Stimulated activated CD8-positive, alpha-beta memory T cell treated with anti-CD3 and anti-CD28 coated beads, Interleukin-4, amount 100 ng/mL, for 24 hours (primary cell): ENCODE data around the gene GAPDHS.

ENCODE experiments used
- DNase-seq: peaks from one replicate; pipeline ENCODE4 v3.0.0-alpha.2; 2020; ENCODE audit warnings: low read depth

Gene GAPDHS

GRCh38 chr19:35539850-35540249, 6.6 kb downstream of the GAPDHS start:
- DNase-seq: no peak

DNA sequence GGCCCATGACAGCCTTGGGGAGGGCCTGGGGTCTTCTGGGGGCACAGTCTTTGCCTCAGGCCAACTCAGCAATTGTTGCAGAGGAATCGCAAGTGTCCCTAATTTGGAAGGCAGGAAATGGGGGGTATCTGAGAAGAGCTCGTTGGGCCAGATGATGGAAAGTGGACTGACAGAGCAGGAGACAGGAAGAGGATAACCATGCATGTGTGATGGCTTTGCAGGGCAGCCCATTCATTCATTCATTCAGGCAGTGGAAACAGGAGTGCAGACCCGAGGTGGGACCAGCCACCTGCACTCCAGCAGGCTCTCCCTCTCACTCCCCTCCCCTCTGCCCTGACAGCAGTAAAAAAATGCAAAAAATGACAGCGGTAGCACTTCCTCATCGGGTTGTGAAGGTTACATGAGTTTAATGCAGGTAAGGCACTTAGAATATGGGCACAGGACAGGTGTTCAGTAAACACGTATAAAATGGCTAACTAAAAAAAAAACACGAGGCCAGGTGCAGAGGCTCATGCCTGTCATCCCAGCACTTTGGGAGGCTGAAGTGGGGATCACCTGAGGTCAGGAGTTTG, 7.2 kb downstream of the GAPDHS start:
- DNase-seq: no peak

DNA sequence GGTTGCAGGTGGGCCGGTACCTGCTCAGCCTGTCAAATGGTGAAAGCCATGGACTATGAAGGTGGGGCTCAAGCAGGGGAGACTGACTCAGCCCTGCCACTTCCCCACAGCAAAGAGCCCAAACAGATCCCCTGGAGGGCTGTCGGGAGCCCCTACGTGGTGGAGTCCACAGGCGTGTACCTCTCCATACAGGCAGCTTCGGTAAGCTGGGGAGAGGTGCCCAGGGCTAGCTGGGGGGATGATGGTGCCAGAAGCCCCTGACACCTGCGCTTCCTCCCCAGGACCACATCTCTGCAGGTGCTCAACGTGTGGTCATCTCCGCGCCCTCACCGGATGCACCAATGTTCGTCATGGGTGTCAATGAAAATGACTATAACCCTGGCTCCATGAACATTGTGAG, 9.0 kb downstream of the GAPDHS start:
- no peak for DNase-seq

DNA sequence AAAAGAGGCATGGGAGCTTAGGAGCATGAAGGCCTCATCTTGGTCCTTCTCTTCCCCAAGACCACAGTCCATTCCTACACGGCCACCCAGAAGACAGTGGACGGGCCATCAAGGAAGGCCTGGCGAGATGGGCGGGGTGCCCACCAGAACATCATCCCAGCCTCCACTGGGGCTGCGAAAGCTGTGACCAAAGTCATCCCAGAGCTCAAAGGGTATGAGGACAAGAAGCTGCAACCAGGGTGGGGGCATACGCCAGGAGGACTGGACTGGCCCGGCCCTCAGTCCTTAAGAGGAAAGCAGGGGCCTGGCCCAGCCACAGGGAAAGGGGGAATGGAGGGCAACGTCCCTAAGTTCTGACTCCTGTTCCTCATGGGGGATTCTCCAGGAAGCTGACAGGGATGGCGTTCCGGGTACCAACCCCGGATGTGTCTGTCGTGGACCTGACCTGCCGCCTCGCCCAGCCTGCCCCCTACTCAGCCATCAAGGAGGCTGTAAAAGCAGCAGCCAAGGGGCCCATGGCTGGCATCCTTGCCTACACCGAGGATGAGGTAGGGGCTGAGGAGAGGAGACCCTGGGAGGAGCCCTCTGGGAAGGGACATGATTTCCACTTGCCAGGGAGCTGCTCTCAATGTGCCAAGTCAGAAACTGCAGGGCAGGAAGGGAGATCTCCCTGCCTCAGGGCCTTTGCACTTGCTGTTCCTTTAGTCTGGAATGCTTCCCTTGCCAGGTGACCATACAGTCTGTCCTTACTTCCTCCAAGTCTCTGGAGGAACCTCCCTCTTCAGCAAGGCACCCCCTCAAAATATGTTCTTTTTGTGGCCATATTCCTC, 10.2 kb downstream of the GAPDHS start:
- no peak for DNase-seq

DNA sequence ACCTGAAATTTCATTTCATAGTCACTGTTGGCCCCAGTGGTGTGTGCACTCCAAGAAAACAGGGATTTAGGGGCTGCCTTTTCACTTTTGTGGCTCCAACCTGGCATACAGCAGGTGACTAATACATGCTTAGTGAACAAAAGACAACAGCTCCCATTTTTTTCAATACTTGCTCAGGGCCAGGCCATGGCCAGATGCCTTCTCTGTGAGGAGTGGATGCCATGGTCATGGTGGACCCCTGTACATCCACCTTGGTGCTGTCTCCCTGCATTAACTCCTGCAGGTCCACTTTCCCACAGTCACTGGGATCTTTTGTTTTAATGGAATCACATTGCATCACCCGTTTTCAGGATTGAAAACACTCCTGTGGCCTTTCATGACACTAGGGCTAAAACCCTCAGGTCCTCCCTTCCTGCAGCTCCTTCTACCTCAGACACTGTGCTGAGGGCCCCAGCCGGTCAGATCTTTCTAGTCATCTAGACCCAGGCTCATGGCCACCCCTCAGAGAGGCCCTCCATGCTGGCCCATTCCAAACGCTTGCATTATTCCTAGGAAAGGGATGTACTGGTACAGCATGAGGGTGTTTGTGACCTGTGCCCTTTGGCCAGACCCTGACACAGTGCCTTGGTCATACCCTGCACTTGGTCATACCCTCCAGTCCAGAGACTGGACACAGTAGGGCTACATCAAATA, 11.0 kb downstream of the GAPDHS start:
- no peak for DNase-seq

DNA sequence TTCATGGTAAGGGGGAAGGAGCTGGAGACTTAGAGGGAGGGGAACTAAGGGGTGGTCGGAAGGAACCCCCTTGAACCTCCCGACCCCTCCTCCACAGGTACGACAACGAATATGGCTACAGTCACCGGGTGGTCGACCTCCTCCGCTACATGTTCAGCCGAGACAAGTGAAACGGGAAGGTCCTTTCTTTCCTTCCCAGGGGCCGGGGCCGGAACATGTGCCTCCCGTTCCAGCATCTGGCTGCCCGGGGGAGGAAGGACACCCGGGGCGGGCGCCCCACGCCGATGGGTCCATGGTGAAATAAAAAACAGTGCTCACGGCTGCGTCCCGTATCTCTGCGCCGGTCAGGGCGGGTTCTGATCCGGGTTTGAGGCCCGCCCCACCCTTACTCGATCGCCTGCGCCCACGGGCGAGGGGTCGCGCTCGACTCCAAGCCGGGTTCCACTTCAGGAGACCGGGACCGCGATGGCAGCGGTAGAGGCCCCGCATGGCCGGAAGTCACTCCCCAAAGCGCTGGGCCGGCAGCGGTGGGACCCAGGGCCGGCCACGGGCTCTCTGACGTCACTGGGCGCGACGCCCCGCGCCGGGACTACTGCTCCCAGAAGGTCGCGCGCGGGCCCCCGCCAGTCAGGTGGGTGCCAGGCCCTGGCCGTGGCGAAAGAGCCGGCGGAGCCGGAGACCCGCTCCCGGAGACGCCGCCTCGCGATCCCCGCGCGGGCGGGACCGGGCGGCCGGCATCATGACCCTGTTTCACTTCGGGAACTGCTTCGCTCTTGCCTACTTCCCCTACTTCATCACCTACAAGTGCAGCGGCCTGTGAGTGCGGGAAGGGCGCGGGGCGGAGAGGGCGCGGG, 12.0 kb downstream of the GAPDHS start, which contains the start of gene TMEM147:
Gene TMEM147, plus strand, starts transcription at position 626 of the 854 bp plus-strand sequence. Its CDS starts 114 bp downstream, at position 740.
- DNase-seq: peak; percentile 81

GRCh38 chr19:35545855-35546381, 12.7 kb downstream of the GAPDHS start:
- peak; percentile 64 for DNase-seq

DNA sequence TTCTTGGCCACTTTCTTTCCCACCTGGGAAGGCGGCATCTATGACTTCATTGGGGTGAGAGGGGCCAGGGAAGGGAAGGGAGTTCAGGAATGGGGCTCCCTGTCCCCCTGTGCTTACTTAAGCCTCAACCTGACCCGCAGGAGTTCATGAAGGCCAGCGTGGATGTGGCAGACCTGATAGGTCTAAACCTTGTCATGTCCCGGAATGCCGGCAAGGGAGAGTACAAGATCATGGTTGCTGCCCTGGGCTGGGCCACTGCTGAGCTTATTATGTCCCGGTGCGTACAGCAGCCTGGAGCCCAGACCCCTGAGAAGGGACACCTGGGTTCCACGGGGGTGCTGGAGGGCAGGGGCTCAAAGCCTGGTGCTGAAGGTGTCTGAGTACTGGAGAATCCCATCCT, 13.3 kb downstream of the GAPDHS start:
- no peak for DNase-seq

DNA sequence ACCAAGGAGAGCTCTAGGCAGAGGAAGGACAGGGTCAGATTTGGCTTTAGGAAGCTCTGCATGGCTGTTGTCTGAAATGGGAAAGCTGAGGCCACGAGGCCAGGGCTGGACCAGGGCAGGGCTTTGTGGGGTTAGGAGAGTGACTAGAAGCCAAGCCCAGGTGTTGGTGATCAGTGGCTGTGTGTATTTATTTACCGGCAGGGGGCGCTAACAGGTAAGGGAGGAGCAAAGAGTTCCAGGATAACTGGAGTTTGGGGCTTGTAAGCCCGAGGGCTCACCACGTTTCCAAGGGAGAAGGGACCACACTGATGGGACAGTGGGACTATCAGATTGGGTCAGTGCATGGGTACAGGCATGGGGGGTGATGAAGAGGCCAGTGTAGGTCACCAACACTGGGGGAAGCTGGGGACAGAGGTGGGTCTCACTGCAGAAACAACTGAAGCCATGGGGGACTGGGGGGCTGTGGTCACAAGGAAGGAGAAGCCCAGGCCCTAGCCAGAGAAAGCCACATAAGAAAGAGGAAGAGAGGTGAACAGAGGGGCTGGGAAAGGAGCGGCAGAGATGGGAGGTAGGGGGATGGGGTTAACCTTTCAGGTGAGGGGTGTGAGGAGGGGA, 16.0 kb downstream of the GAPDHS start:
- no peak for DNase-seq

DNA sequence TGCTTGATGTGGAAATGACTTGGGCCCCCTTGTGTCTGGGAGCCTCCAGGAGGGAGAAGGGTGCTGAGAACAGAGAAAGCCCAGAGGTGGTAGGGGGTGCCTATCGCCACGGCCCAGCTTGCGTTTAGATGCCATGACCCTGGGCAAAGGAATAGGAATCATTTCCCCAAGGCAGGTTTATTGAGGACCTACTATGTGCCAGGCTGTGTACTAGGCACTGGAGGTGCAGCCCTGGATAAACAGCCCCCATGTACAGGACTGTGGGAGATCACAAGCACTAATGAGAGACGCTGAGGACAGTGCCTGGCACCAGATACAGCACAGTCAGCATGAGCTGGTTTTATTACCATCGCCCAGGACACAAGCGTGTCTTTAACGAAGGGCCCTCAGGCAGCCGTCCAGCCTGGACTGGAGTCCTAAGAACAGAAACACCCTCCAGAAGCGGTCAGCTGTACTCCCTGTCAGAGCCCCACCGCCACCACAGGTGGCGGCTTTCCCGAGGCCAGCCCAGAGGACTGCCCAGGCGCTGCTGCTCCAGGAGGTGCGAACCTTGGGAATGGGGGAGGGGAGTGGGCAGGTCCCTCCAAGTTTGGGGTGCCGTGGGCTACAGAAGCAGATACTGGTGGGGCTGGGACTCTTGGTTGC, 16.7 kb downstream of the GAPDHS start:
- no peak for DNase-seq

GRCh38 chr19:35551091-35551810, 18.0 kb downstream of the GAPDHS start:
- no peak for DNase-seq

GRCh38 chr19:35552534-35553384, 19.5 kb downstream of the GAPDHS start:
- no peak for DNase-seq

DNA sequence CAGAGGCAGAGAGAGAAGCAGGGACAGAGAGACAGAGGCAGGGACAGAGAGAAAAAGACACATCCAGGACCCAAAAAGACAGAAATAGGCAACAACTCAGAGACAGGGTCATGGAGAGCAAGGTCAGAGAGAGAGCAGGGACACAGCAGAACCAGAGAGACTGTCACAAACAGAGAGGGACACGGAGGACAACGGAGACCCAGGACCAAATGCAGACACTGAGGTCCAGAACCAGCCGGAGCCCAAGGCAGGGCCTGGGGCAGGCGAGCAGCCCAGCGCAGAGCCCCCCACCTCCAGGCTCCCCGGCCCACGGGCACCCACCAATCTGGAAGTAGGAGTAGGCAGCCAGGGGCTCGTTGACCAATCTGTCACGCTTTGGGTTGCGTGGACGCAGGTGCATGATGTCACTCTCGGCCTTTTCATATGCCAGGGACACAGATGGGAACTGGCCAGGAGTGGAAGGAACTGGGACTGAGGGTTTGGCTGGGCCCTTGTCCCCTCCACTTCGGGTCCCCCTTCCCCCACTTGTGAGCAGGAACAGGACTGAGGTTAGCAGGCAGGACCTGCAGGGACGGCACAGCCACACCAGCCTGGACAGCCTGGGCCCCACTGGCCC, 20.2 kb downstream of the GAPDHS start:
- no peak for DNase-seq

- DNase-seq: no peak
Observed at GRCh38 chr19:35554076-35554475, 20.8 kb downstream of the GAPDHS start.

GRCh38 chr19:35555301-35556005, 22.2 kb downstream of the GAPDHS start:
- no peak for DNase-seq

- no peak for DNase-seq
Observed at GRCh38 chr19:35556025-35556590, 22.9 kb downstream of the GAPDHS start.

DNA sequence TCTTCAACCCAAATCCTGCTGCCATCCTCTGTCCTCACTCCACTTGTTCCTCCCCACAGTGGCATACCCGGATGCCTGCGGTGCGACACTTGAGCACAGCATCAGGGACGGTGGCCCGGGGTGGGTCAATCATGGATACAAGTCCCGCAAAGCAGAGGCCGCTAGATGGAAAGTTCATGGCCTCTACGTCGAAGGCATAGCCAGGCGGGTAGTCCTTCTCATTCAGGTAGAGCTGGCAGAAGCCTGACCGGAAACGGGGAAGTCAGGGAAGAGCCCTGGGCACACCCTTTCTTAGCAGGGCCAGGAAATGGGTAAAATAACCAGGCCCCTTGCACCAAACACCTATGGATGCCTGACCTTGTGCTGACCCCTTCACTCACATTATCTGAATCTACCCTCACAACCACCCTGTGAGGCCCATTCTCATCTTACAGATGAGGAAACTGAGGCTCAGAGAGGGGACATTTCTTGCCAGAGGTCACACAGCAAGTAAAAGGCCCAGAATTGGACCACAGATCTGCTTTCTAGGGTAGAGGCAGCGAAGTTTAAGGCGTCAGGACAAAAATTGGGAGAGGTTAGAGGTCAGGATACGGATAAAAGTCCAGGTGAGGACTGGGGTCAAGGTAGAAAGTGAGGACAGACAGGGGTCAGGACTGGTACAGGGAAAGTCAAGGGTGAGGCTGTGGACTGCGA, 23.7 kb downstream of the GAPDHS start:
- DNase-seq: no peak
